Type B pancreatic cell (in vitro differentiated cells): ENCODE measurements around the gene TMEM74B. TPM values are rescaled to one million over a fixed set of nuclear protein-coding genes. Genes with fewer than 3 reads are reported as not detected.

Experiments used
- DNase-seq: peaks from one replicate; pipeline ENCODE4 v3.0.0; 2021; ENCODE audit warnings: mixed read lengths; ENCODE audit not compliant: unreplicated experiment; ENCODE audit errors: extremely low spot score
- H3K27ac Mint-ChIP-seq: 2 replicates; pipeline ENCODE4 v1.8.0; 2021; ENCODE audit warnings: mild to moderate bottlenecking, mixed read lengths
- H3K27me3 Mint-ChIP-seq: 2 replicates; pipeline ENCODE4 v1.8.0; 2021; ENCODE audit warnings: mixed read lengths
- H3K36me3 Mint-ChIP-seq: 2 replicates; pipeline ENCODE4 v1.8.0; 2021; ENCODE audit warnings: mixed read lengths
- H3K4me1 Mint-ChIP-seq: one replicate; pipeline ENCODE4 v1.8.0; 2021; ENCODE audit warnings: mixed read lengths; ENCODE audit not compliant: unreplicated experiment
- H3K4me3 Mint-ChIP-seq: 2 replicates; pipeline ENCODE4 v1.8.0; 2021; ENCODE audit warnings: mild to moderate bottlenecking, mixed read lengths
- H3K9me3 Mint-ChIP-seq: 2 replicates; pipeline ENCODE4 v1.8.0; 2021; ENCODE audit warnings: mixed read lengths
- CTCF ChIP-seq: fragments of 200-600 bp; sonication (generic); conservative IDR thresholded peaks from 2 replicates; pipeline ENCODE4 v1.5.0; 2021; ENCODE audit warnings: antibody characterized with exemption, mild to moderate bottlenecking
- long read RNA-seq: library from polyadenylated mRNA; unstranded; transcript quantifications from one replicate; pipeline ENCODE4 v2.0.0, GENCODE V29; 2020
- total RNA-seq: library from RNA; stranded (reverse); gene quantifications from 2 replicates; pipeline ENCODE4 v1.2.1, GENCODE V29; 2021; ENCODE audit warnings: low replicate concordance

Gene TMEM74B
- 10.7 and 12.0 TPM in 2 replicates for total RNA-seq
- long read RNA-seq, partial matches to known transcripts = 2 of 2 reads
- long read RNA-seq, other reads (novel, unspliced or antisense) = 0 of 2 reads

GRCh38 chr20:1184638-1185315 is at the start of gene TMEM74B:
Gene TMEM74B (minus strand): TSS chr20:1184981. CDS start chr20:1183801, 1,180 bp downstream.
- Mint-ChIP-seq H3K27ac (peak within 1 kb of the TSS; percentile 34), H3K9me3 (no peaks in the 10 kb centered on the region)

GRCh38 chr20:1232286-1233111 is 47.7 kb upstream of the TMEM74B start:
- H3K27me3 Mint-ChIP-seq = peaks cover 43% of the 10 kb centered on the region
- no peak for DNase-seq
- H3K4me1 Mint-ChIP-seq = no peaks in the 10 kb centered on the region
- no peaks in the 10 kb centered on the region for H3K9me3 Mint-ChIP-seq
- H3K27ac Mint-ChIP-seq = no peak overlapping the region
- H3K36me3 Mint-ChIP-seq = no peaks in the 10 kb centered on the region
- TF ChIP-seq CTCF = no peak
- no peak overlapping the region for H3K4me3 Mint-ChIP-seq

More at GRCh38 chr20:1184638-1185315, at the start of gene TMEM74B:
- peak within 1 kb of the TSS; percentile 85 for H3K4me3 Mint-ChIP-seq
- peaks cover 47% of the 10 kb centered on the region for H3K27me3 Mint-ChIP-seq
- TF ChIP-seq CTCF = no peak
- H3K4me1 Mint-ChIP-seq = no peaks in the 10 kb centered on the region
- H3K36me3 Mint-ChIP-seq = no peaks in the 10 kb centered on the region
- DNase-seq = no peak

DNA sequence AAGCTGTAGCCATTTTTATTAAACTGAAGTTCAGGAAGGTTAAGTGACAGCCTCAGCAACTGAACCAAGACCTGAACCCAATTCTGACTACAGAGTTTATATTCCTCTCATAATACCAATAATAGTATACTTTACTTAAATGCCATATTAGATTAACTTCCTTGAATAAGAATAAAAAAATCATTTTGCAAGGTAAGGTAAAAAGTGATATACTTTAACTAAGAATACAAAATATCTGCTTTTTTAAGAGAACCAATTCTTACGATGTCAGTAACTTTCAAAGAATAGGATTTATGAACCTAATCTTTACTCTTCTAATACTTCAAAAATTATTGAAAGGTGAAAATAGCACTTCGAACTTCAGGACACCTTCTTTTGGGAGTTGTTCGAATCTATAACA is 44.8 kb upstream of the TMEM74B start:
- no peaks in the 10 kb centered on the region for H3K9me3 Mint-ChIP-seq
- no peak for TF ChIP-seq CTCF
- DNase-seq = no peak
- H3K4me1 Mint-ChIP-seq = no peaks in the 10 kb centered on the region
- H3K36me3 Mint-ChIP-seq = no peaks in the 10 kb centered on the region
- H3K27me3 Mint-ChIP-seq = peaks cover 45% of the 10 kb centered on the region
- H3K27ac Mint-ChIP-seq = no peak overlapping the region
- H3K4me3 Mint-ChIP-seq = no peak overlapping the region

GRCh38 chr20:1225783-1226654 is 41.2 kb upstream of the TMEM74B start, which contains the start of gene RAD21L1:
Gene RAD21L1 (plus strand): TSS chr20:1226044. CDS start chr20:1228454, 2,410 bp downstream.
- no peak for TF ChIP-seq CTCF
- Mint-ChIP-seq H3K4me3 (peak within 1 kb of the TSS; percentile 85), H3K36me3 (no peaks in the 10 kb centered on the region), H3K9me3 (no peaks in the 10 kb centered on the region), H3K27me3 (peaks cover 46% of the 10 kb centered on the region), H3K27ac (peak within 1 kb of the TSS; percentile 51), H3K4me1 (no peaks in the 10 kb centered on the region)
- DNase-seq = peak; percentile 91

- H3K36me3 Mint-ChIP-seq = no peaks in the 10 kb centered on the region
- peak overlapping the region; percentile 85 for H3K4me3 Mint-ChIP-seq
- TF ChIP-seq CTCF = no peak
- peak overlapping the region; percentile 51 for H3K27ac Mint-ChIP-seq
- DNase-seq = no peak
- no peaks in the 10 kb centered on the region for H3K9me3 Mint-ChIP-seq
- H3K4me1 Mint-ChIP-seq = no peaks in the 10 kb centered on the region
- H3K27me3 Mint-ChIP-seq = peaks cover 46% of the 10 kb centered on the region
These were observed 40.5 kb upstream of the TMEM74B start for GRCh38 chr20:1225263-1225782.
